GM19035 (cell line): Measurements from ENCODE around the gene CNR2.
"Not testable (repeated sequence)": the region's sequence is repeated elsewhere in the genome, so short reads cannot be mapped to it uniquely, and the experiment has no call there.

Source experiments
- ATAC-seq: cut with Tn5 transposase; IDR thresholded peaks from one replicate; pipeline ENCODE4 v1.9.1; 2021; ENCODE audit not compliant: unreplicated experiment

CNR2 gene

DNA sequence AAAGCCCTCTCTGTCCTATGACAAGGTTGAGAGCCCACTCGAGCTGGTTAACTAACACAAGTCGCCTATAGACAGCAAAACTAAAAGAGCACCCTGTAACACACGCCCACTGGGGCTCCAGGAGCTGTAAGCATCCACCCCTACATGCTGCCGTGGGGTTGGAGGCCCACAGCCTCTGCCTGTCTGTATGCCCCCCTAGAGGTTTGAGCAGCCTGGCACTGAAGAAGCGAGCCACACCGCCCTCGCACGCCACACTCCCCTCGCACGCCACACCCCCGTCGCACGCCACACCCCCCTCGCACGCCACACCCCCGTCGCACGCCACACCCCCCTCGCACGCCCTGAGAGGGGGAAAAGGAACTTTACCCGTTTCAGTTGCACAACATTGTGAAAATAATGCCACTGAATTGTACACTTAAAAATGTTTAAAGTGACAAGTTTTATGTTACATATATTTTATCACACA, 74.7 kb downstream of the CNR2 start:
- no peak for ATAC-seq

GRCh38 chr1:23837908-23838307, 75.3 kb downstream of the CNR2 start:
- no peak for ATAC-seq

DNA sequence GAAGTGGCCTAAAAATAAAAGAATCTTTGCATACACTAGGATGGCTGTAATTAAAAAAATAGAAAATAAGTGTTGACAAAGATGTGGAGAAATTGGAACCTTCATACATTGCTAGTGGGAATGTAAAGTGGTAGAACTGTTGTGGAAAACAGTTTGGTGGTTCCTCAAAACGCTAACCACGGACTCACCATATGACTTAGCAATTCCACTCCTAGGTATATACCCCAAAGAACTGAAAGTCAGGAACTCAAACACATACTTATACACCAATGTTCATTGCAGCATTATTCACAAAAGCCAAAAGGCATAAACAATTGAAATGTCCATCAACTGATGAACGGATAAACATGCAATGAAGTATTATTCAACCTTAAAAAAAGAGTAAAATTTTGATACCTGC, 77.1 kb downstream of the CNR2 start:
- ATAC-seq, result no peak

DNA sequence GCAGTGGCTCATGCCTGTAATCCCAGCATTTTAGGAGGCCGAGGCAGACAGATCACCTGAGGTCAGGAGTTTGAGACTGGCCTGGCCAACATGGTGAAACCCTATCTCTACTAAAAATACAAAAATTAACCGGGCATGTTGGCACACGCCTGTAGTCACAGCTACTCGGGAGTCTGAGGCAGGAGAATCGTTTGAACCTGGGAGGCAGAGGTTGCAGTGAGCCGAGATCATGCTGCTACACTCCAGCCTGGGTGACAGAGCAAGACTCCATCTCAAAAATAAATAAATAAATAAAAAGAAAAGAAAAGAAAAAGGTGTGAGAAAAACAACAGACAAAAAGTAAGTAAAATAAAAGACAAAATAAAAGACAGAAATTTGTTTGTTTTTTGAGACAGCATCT, 79.0 kb downstream of the CNR2 start:
- ATAC-seq, result not testable (repeated sequence)

GRCh38 chr1:23827717-23828116, 85.4 kb downstream of the CNR2 start:
- no peak for ATAC-seq

DNA sequence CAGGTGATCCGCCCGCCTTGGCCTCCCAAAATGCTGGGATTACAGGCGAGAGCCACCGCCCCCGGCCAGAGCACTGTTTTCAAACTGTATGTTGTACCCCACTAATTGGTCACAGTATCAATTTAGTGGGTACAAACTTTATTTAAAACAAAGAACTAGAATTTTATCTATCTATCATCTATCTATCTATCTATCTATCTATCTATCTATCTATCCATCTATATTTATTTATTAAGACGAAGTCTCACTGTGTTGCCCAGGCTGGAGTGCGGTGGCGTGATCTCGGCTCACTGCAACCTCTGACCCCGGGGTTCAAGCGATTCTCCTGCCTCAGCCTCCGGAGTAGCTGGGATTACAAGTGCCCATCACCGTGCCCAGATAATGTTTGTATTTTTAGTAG, 86.6 kb downstream of the CNR2 start:
- not testable (repeated sequence) for ATAC-seq

- no peak for ATAC-seq
Observed at GRCh38 chr1:23825762-23826522, 87.2 kb downstream of the CNR2 start.

- ATAC-seq, result peak; percentile 80
Observed at GRCh38 chr1:23825076-23825761, 87.9 kb downstream of the CNR2 start, which contains the start of gene HMGCL. HMGCL (minus strand) TSS chr1:23825429; CDS start chr1:23825415, 14 bp downstream.

- no peak for ATAC-seq
Observed at GRCh38 chr1:23824711-23825075, 88.5 kb downstream of the CNR2 start.

DNA sequence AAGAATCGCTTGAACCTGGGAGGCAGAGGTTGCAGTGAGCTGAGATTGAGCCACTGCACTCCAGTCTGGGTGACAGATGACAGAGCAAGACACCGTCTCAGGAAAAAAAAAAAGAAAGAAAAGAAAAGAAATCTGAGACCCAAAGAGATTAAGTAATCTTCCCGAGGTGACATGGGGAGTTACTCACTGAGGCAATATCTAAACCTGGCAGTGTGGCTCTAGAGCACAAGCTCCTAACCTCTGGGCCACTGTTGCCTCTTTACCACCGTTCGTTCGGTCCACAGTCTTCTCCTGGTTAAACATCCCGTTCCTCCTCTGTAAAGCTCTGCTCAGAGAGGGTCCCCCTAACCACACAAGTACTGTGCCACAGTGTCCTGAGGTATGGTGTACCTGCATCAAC, 89.4 kb downstream of the CNR2 start:
- no peak for ATAC-seq
